Measurements from ENCODE around the gene BPIFB1.

- TF ChIP-seq CTCF (IDR thresholded peaks at IDR 0.05) (no peak), POLR2A (IDR thresholded peaks at IDR 0.05; ENCODE audit: low read depth) (no peak), POLR2AphosphoS5 (IDR thresholded peaks at IDR 0.05) (no peak), EP300 (IDR thresholded peaks at IDR 0.05) (no peak)
Measured at GRCh38 chr20:33345342-33345741, 62.3 kb downstream of the BPIFB1 start.

Data from esophagus muscularis mucosa (tissue), 4 donors.